ENCODE results near the gene TKT.
A peak's percentile ranks its signal among the peaks of the same experiment; 100 is the strongest.

TKT gene

DNA sequence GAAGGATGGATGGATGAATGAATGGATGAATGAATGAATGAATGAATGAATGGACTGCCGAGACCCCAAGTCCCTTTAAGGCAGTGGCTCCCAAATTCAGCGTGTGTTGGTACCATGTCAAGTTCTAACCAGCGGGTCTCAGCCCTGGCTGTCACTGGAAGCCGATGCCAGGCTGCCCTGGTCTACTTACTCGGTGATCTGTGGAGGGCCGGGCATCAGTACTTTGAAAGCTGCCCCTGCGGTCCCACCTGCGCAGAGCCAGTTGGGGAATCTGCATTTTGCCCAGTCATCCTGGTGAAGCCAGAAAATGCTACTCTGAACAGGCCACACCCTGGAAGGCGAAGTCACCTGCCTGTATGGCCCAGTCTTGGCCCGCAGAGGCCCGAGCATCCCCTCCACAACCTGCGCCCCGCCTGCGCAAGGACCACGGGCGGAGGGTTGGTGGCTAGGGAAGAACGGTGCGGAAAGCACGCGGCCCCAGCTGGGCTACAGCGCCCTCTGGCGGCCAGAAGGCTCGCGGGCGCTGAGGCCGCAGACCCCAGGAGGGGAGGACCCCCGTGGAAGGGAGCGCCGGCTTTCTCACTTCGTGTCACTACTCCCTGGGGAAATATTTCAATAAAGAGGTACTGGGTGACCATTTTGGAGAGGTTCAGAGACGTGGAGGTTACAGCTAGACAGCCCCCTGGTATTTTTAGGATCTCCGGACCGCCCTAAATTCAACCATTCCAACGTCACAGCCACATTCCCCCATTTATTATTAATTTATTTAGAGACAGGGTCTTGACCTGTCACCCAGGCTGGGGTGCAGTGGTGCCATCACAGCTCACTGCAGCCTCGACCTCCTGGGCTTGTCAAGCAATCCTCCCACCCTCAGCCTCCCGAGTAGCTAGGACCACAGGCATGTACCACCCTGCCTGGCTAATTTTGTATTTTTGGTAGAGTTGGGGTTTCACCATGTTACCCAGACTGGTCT is 59.9 kb downstream of the TKT start:
- DNase-seq (ENCODE audit: low spot score): peak; percentile 47

DNA sequence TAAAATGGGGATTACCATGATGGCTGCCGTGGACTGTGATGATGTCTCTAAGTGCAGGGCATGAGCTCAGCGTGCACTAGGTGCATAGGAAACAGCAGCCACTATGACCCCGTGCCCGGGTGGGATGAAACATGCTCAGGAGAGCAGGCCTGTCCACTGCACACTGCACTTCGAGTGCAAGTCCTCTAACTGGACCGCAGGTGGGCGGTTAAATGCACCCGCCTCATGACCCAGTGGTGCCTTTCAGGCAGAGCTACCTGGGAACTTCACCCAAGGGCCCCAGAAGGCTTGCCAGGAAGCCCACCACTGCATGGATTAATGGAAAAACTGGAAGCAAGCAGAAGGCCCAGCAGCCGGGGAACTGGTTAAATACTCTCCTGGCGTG is 60.8 kb downstream of the TKT start:
- no peak for DNase-seq (ENCODE audit: low spot score)

DNA sequence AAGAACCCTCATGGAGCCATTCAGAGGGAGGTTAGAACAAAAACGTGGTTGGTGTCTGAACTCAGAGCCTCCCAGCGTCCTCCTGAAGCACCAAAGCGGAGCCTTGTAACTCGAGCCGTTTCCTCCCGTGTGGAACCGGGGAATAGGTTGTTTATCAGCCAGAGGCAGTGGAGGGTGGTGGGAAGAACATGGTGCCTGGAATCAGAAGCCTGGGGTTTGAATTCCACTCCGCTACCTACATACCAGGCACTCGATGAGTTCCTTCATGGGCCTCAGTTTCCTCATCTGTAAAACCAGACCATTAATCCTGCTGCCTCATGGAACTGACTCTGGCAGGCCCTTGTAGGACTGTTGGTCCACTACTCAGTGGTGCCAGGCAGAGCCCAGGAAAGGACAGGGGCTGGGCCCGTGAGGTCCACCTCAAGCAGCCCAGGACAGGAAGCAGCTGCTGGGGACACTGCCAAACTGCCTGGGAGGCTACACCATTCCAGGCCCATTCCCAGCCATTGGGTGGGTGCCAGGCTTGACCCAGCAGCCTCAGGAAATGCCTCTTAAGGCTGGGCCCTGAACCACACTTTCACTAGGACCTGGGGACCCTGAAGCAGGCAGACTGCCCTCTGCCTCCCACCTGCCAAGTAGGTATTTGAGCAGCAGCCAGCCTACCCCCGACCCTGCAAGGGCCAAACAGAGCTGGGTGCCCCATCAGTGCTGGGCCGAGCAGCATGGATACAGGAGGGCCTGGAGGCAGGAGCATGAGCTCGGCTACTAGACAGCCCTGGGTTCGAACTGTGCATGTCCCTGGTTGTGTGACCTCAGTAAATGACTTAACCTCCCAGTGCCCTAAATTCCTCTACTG is 61.4 kb downstream of the TKT start:
- no peak for DNase-seq (ENCODE audit: low spot score)

DNA sequence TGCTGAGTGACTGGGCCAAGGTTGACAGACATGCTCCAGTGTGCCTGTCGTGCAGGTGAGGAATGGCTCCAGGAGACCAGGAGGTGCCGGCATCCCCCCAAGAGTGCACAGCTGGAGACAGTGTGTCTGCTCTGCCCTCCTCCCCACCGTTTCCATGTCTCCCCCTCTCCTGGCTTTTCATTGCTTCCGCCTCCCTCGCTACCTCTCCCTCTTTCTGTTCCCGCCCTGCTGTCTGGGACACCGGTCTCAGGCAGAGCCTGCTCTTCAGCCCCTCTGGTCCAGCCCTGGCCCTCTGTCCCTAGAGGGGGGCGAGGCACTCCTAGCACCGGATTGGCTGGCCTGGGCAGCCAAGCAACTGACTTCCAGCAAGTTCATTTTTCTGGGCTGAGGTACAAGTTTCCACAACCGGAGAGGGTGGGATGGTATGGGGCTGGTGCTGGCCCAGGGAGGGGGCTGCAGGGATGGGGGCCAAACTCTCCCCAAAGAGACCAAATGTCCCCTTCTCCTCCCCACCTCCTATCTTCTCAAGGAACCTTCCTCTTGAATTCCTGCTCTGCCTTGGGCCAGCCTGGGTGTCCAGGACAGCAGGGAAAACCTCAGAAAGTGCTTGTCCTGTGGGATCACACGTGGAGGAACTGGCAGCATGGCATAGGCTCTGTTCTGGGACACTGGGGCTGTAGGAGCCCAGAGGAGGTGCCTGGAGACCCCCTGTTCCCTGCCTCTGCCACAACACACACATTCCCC is 62.2 kb downstream of the TKT start:
- DNase-seq (ENCODE audit: low spot score): no peak

DNA sequence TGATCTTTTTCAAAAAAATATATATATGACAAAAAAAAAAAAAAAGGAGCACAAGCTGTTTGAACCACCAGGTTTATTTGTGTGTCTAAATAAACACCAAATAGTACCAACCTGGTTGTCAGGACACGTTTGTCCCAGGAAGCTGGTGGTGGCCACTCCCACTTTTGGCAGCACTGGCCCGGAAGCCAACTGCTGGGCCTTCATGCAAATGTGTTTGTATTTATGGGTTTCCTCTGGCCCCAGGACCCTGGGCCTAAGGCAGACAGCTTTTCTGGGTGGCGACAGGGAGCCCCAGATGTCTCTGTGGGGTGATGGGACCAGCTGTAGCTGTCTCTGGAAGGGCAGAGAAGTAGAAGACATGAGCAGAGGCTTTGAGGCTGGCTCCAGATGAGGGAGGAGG is 63.2 kb downstream of the TKT start:
- no peak for DNase-seq (ENCODE audit: low spot score)

DNA sequence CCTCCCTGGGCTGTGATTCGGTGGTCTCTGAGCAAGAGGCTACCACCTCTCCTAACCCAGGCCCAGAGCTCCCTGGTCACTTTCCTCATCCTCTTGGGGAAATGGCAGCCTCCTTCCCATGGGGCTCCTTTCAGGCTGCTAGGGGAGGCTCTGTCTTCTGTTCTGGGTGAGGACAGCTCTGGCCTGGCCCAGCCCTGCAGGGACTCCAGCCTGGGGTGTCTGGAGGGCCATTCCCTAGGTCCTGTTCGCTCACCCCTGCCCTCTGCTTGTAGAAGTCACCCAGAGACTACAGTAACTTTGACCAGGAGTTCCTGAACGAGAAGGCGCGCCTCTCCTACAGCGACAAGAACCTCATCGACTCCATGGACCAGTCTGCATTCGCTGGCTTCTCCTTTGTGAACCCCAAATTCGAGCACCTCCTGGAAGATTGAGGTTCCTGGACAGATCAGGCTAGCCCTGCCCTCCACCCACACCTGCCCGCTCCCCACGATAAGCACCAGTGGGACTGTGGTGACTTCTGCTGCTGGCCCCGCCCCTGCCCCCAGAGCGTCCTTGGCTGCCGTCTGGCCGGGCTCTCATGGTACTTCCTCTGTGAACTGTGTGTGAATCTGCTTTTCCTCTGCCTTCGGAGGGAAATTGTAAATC is 63.9 kb downstream of the TKT start:
- DNase-seq (ENCODE audit: low spot score): no peak

DNA sequence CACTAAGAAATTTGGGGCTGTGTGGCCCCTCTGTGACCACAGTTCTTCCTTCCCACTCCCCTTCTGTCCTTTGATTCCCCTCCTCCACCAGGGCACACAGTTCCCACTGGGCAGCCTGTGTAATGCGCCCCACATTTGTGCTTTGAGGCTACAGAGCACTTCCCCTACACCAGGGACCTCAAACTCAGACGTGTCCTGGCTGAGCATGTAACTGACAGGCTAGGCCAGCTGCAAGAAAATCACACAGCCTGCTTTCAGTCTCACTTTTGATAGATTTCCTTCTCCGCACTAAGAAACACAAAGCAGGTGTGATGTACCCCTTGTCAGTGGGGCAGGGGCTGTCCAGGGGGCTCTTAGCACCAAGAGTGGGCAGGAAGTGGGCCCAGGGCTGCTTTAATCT is 65.2 kb downstream of the TKT start:
- no peak for DNase-seq (ENCODE audit: low spot score)

DNA sequence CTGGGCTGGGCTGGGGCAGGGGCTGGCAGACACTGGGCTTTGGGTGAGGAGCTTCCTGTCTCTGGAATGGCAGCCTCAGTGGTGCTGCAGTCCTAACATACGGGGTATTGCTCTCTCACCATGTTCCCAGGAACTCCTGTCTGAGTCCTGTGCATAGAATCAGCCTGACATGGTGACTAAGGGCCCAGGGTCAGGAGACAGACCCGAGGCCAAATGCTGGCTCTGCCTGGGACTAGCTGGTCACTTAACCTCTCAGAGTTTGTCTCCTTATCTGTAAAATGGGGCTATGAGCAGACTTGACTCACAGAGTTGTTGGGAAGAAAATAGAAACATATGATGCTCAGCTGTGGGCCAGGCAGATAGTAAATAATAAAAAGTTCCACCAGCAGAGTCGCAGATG is 66.5 kb downstream of the TKT start:
- DNase-seq (ENCODE audit: low spot score): no peak

DNA sequence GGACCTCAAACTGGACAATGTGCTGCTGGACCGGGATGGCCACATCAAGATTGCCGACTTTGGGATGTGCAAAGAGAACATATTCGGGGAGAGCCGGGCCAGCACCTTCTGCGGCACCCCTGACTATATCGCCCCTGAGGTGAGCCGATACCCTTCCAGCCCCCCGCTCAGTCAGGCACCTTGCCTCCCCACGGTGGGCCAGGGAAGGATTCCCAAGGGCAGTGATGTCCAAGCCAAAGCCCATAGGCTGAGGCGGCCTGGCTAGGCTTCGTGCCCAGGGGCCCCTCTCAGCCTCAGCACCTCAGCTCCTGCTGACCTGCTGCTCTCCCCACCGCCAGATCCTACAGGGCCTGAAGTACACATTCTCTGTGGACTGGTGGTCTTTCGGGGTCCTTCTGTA is 67.1 kb downstream of the TKT start:
- no peak for DNase-seq (ENCODE audit: low spot score)

DNA sequence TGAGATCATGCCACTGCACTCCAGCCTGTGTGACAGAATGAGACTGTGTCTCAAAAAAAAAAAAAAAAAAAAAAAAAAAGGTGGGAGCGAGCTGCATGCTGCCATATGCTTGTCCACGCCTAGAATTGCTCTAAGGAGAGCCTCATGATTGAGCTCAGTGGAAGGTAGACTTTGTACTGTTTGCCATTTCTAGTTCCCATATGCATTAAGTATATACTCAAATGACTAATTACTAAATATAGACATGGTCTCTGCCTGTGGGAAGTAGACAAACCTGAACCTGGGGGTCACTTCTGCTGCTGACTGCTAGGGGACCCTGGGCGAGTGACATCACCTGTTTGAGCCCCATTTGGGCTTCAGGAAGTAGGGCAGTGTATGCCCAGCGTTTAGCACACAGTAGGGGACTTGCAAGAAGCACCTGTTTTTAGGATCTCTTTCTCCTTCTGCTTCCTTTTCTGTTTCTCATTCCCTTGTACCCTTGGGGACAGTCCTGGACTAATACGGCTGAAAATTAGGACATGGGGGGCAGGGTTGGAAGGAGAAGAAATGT is 67.6 kb downstream of the TKT start:
- no peak for DNase-seq (ENCODE audit: low spot score)

DNA sequence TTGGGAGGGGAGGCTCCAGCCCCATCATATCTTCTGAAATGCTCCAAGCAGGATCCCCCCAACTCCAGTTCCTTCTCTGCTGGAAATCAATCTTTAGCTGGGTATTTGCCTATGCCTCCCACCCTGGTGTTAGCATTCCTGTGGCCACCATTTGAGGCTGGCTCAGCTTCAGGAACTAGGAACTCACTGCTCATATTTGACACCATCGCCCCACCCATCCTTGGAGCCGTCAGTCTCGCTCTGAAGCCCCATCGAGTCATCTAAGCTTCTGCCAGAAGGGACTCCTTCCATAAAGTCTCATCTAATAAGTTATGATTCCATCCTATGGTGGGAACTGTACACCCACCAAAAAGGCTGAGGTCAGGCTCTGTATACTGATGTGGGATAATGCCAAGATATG is 68.4 kb downstream of the TKT start:
- no peak for DNase-seq (ENCODE audit: low spot score)

DNA sequence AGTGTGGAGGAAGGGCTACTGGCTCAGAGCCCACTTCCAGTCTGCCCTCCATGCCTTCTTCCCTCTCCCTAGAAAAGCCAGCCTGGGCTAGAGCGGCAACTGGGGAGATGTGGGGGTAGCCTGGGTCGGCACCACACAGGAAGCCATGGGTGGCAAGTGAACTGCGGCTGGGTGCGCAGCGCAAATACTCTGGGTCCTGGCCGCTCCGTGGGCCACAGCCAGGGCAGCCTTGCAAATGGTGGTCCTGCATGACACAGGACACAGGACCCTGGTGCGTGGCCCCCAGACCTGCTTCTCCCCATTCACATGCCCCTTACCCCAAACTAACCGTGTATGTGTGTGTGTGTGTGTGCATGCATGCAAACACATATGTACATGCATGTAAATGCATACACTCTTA is 69.1 kb downstream of the TKT start:
- no peak for DNase-seq (ENCODE audit: low spot score)

DNA sequence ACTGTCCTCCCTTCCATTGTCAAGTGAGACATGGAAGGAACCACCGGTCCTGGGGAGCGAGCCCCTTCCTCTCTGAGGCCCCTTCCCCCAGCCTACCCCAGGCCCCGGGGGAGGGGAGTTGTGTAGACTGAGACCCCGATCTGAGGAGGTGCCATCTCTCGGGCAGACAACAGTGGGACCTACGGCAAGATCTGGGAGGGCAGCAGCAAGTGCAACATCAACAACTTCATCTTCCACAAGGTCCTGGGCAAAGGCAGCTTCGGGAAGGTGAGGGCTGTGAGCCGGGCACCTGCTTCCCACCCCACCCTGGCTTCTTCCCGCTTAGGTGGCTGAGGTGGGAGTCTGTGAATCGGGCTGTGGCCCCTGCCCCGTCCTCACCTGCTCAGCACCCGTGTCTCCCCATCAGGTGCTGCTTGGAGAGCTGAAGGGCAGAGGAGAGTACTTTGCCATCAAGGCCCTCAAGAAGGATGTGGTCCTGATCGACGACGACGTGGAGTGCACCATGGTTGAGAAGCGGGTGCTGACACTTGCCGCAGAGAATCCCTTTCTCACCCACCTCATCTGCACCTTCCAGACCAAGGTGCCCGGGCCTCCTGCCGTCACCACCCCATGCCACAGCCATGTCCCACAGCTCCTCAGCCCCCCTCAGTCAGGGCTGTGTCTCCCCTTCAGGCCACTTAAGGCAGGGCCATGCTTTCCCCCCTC is 69.9 kb downstream of the TKT start:
- no peak for DNase-seq (ENCODE audit: low spot score)

DNA sequence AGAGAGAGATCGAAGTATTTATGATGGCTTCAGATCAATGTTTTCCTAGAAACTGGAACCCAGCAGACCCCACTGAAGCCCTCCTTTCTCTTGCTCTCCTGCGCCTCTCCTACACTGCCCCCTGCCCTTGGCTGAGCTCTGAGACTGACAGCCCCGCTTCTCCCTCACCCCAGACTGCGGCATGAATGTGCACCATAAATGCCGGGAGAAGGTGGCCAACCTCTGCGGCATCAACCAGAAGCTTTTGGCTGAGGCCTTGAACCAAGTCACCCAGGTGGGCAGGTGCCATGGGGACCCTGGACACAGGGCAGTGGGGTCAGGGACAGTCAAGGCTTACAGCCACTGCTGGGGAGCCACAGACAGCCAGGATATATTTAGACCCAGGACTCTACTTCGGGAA is 71.1 kb downstream of the TKT start:
- no peak for DNase-seq (ENCODE audit: low spot score)

DNA sequence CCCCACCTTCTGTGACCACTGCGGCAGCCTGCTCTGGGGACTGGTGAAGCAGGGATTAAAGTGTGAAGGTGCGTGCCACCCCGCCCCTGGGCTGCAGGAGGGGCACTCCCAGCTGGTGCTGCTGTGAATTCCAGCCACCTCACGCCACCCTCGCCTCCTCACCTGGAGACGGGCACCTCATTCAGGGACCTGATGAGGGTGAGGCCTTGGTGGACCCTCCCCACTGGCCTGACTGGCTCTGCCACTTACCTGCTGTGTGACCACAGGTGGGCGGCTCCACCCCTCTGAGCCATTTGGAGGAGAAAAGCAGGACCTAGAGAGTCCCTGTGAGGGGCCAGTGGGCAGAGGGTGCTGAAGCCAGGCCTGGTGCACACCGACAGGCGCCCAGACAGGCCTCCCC is 72.3 kb downstream of the TKT start:
- DNase-seq (ENCODE audit: low spot score): no peak

DNA sequence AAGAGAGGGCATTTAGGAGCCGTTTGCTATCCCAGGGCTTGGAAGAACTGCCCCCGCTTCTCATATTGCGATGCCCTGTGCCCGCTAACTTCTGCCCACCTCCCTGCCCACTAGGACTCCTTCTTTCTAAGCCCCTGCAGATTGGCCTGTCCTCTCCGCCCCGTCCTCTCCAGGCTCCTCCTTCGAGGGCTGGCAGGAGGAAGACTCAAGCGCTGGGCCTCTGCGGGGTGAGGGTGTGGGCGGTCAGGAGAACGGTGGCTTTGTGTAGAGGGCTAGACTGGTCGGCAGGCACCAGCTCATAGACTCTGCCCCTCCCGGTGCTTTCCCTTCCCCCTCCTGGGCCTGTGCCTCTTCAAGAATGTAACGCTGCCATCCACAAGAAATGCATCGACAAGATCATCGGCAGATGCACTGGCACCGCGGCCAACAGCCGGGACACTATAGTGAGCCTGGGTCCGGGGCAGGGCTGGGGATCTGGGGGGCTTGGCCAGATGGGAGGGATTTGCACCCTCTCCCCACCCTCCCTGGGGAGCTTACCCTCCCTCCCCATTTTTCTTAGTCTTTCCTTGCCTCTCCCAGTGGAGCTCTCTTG is 73.0 kb downstream of the TKT start:
- no peak for DNase-seq (ENCODE audit: low spot score)

DNA sequence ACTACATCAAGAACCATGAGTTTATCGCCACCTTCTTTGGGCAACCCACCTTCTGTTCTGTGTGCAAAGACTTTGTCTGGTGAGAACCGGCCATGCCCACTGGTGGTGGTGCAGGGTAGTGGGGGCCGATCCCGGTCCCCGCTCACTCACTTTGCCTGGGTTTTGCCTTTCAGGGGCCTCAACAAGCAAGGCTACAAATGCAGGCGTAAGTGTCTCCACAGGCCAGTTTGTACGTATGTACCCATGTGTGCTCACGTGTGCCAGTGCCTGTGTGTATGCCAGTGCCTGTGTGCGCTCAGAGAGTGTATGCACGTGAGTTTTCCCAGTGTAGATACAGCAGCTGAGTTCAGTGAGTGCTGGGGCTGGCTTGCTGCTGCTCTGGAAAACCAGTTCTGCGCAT is 74.3 kb downstream of the TKT start:
- DNase-seq (ENCODE audit: low spot score): no peak

DNA sequence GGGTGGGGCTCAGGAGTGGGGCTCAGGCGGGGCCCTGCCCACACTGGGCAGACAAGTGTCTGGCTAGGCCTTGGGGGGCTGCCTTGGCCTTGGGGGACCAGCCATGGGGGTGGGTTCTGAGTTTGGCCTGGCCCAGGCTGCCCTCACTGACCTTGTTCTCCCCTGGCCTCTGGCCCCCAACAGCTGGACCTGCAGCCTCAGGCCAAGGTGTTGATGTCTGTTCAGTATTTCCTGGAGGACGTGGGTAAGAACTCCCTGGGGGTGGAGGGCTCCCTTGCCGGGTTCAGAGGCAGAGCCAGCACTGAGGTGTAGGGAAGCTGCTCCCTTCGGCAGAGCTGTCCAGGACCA is 74.8 kb downstream of the TKT start:
- no peak for DNase-seq (ENCODE audit: low spot score)

DNA sequence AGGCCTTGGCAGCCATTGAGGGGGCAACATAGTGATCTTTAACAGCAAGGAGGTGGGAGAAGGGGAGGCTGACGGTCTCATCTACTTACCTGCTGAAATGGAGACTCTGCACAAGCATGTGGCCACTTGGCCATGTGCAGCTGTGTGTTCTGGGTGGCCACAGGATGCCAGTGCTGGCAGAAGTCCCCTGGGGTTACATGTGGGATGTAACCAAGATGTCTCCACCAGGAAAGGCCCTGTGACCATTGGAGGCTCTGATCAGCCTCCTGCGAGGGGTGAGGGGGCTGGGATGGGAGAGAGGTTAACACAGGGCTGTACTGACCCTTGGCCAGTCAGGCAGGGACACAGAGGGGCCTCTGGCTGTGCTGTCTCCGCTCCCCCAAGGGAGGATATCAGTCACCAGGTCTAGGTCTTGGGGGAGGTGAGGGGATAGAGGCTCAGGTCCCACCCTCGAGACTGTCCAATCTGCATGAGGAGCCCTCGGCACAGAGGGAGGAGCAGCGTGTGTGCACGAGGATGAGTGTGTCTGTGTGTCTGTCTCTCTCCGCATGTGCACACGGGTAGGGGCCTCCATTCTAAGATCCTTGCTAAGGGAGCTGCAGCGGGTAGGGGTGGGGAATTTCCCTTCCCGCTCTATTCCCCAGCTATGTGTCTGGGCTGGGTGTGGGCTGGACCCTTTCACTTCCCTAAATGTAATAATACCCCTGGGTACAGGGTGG is 75.4 kb downstream of the TKT start:
- no peak for DNase-seq (ENCODE audit: low spot score)

DNA sequence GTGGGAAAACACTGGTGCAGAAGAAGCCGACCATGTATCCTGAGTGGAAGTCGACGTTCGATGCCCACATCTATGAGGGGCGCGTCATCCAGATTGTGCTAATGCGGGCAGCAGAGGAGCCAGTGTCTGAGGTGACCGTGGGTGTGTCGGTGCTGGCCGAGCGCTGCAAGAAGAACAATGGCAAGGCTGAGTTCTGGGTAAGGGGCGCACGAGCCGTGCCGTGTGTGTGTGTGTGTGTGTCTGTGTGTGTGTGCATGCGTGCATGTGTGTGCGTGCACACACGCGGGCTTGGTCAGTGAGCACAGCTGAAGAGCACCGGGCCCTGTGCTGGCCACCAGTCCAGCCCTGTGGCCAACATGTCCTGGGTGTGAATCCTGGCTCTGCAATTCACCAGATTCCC is 76.2 kb downstream of the TKT start:
- no peak for DNase-seq (ENCODE audit: low spot score)
